Endodermal cell (in vitro differentiated cells): ENCODE data around the gene SYCP2. TPM values are rescaled to one million over a fixed set of nuclear protein-coding genes. Genes with fewer than 3 reads are reported as not detected.

ENCODE experiments used
- DNase-seq: peaks from one replicate; pipeline ENCODE4 v3.0.0-alpha.2; 2017
- H3K27ac ChIP-seq: 2 replicates; pipeline ENCODE4 v1.5.1; 2013; ENCODE audit warnings: mild to moderate bottlenecking, low read depth, low read length, moderate library complexity
- H3K27me3 ChIP-seq: 2 replicates; pipeline ENCODE4 v1.6.1; 2013; ENCODE audit warnings: mild to moderate bottlenecking, low read length, moderate library complexity; ENCODE audit not compliant: insufficient read depth, control insufficient read depth, poor library complexity, severe bottlenecking
- H3K36me3 ChIP-seq: 2 replicates; pipeline ENCODE4 v1.7.0; 2013; ENCODE audit warnings: mild to moderate bottlenecking, low read length, moderate library complexity; ENCODE audit not compliant: control insufficient read depth, insufficient read depth
- H3K4me1 ChIP-seq: one replicate; pipeline ENCODE4 v1.7.0; 2013; ENCODE audit warnings: low read length; ENCODE audit not compliant: control insufficient read depth, insufficient read depth
- H3K4me3 ChIP-seq: 2 replicates; pipeline ENCODE4 v1.5.1; 2013; ENCODE audit warnings: mild to moderate bottlenecking, low read length, moderate library complexity
- H3K9ac ChIP-seq: 2 replicates; pipeline ENCODE4 v1.6.1; 2013; ENCODE audit warnings: mild to moderate bottlenecking, low read length, moderate library complexity; ENCODE audit not compliant: poor library complexity, severe bottlenecking; ENCODE audit errors: extremely low read depth
- H3K9me3 ChIP-seq: 2 replicates; pipeline ENCODE4 v1.6.1; 2013; ENCODE audit warnings: mild to moderate bottlenecking, low read length, moderate library complexity; ENCODE audit not compliant: control insufficient read depth
- H3K27ac Mint-ChIP-seq: 2 replicates; pipeline ENCODE4 v1.8.0; 2020; ENCODE audit warnings: mixed read lengths
- H3K27me3 Mint-ChIP-seq: 2 replicates; pipeline ENCODE4 v1.8.0; 2021; ENCODE audit warnings: mild to moderate bottlenecking, mixed read lengths; ENCODE audit not compliant: insufficient read depth
- H3K36me3 Mint-ChIP-seq: 2 replicates; pipeline ENCODE4 v1.8.0; 2020; ENCODE audit warnings: low read depth, mixed read lengths
- H3K4me1 Mint-ChIP-seq: 2 replicates; pipeline ENCODE4 v1.8.0; 2020; ENCODE audit warnings: mixed read lengths
- H3K4me3 Mint-ChIP-seq: 2 replicates; pipeline ENCODE4 v1.8.0; 2020; ENCODE audit warnings: mild to moderate bottlenecking, moderate library complexity, mixed read lengths
- H3K9me3 Mint-ChIP-seq: 2 replicates; pipeline ENCODE4 v1.8.0; 2020; ENCODE audit warnings: mild to moderate bottlenecking, mixed read lengths
- CTCF ChIP-seq: fragments of 200-600 bp; sonication (generic); conservative IDR thresholded peaks from 2 replicates; pipeline ENCODE4 v1.5.0; 2021; ENCODE audit warnings: antibody characterized with exemption, mild to moderate bottlenecking
- WGBS, 2 experiments: methylation state at CpG; one replicate each; pipeline versions ENCODE4 v1.1.5 to v1.1.7; 2013; ENCODE audit warnings: missing lambda C conversion rate in 2 of 2, mixed read lengths in 1 of 2; ENCODE audit not compliant: insufficient coverage in 1 of 2, insufficient read length in 1 of 2; 5-methylcytosine and 5-hydroxymethylcytosine counted together
- total RNA-seq, 2 donors: library from RNA; stranded (reverse); fragmentation: NEBNext Ultra II Directional in 1 of 2; extraction: Animal tissue kit (Norgen Biotek cat#: 25700) in 1 of 2; gene quantifications; 2 replicates in 1 of 2; 3 replicates in 1 of 2; pipeline ENCODE4 v1.2.1, GENCODE V29; 2021

The SYCP2 gene
- total RNA-seq, 2 donors from 2014 or later = 1.2 to 1.4 TPM

GRCh38 chr20:59863058-59863457 is 70.4 kb downstream of the SYCP2 start:
- H3K27me3 Mint-ChIP-seq = peaks cover 4% of the 10 kb centered on the region
- Histone ChIP-seq H3K9ac (no peak overlapping the region), H3K4me3 (no peak overlapping the region), H3K36me3 (no peaks in the 10 kb centered on the region), H3K9me3 (no peaks in the 10 kb centered on the region), H3K4me1 (no peaks in the 10 kb centered on the region), H3K27ac (no peak overlapping the region), H3K27me3 (no peaks in the 10 kb centered on the region)
- TF ChIP-seq CTCF = no peak
- no peak overlapping the region for H3K4me3 Mint-ChIP-seq
- 94 to 97% methylated on average over 3 of the region's 3 CpGs for WGBS, 2 experiments
- H3K9me3 Mint-ChIP-seq = no peaks in the 10 kb centered on the region
- no peak for DNase-seq
- no peaks in the 10 kb centered on the region for H3K4me1 Mint-ChIP-seq
- H3K36me3 Mint-ChIP-seq = no peaks in the 10 kb centered on the region
- no peak overlapping the region for H3K27ac Mint-ChIP-seq

GRCh38 chr20:59861401-59861800 is 72.0 kb downstream of the SYCP2 start:
- no peaks in the 10 kb centered on the region for H3K4me1 Mint-ChIP-seq
- H3K9me3 Mint-ChIP-seq = peaks cover 5% of the 10 kb centered on the region
- no peak for TF ChIP-seq CTCF
- H3K9me3 ChIP-seq = no peaks in the 10 kb centered on the region
- no peaks in the 10 kb centered on the region for H3K36me3 Mint-ChIP-seq
- no peak overlapping the region for H3K27ac Mint-ChIP-seq
- H3K27ac ChIP-seq = no peak overlapping the region
- H3K4me1 ChIP-seq = no peaks in the 10 kb centered on the region
- H3K9ac ChIP-seq = no peak overlapping the region
- WGBS, 2 experiments = 86 to 87% methylated on average over 3 to 4 of the region's 4 CpGs
- H3K36me3 ChIP-seq = no peaks in the 10 kb centered on the region
- no peaks in the 10 kb centered on the region for H3K27me3 ChIP-seq
- H3K4me3 ChIP-seq = no peak overlapping the region
- H3K27me3 Mint-ChIP-seq = peaks cover 4% of the 10 kb centered on the region
- DNase-seq = no peak
- no peak overlapping the region for H3K4me3 Mint-ChIP-seq

GRCh38 chr20:59858425-59858824 is 75.0 kb downstream of the SYCP2 start:
- H3K9me3 ChIP-seq = no peaks in the 10 kb centered on the region
- WGBS, 2 experiments = 74 to 94% methylated on average over 3 to 5 of the region's 5 CpGs
- no peaks in the 10 kb centered on the region for H3K4me1 ChIP-seq
- H3K27ac ChIP-seq = no peak overlapping the region
- no peak overlapping the region for H3K9ac ChIP-seq
- H3K4me3 ChIP-seq = no peak overlapping the region
- no peaks in the 10 kb centered on the region for H3K27me3 ChIP-seq
- Mint-ChIP-seq H3K27ac (no peak overlapping the region), H3K27me3 (peaks cover 12% of the 10 kb centered on the region), H3K4me3 (no peak overlapping the region), H3K4me1 (no peaks in the 10 kb centered on the region), H3K36me3 (no peaks in the 10 kb centered on the region), H3K9me3 (peaks cover 14% of the 10 kb centered on the region)
- DNase-seq = no peak
- no peak for TF ChIP-seq CTCF
- no peaks in the 10 kb centered on the region for H3K36me3 ChIP-seq
